HEK293 (cell line): ENCODE measurements around the gene NRN1L.

ENCODE experiments used
- FEZF1 ChIP-seq: fragments of 450-650 bp; formaldehyde crosslinking; IDR thresholded peaks from 2 replicates; pipeline ENCODE4 v1.5.1; 2016; ENCODE audit warnings: missing biosample characterization, missing genetic modification characterization
- GFI1B ChIP-seq: fragments of 450-650 bp; formaldehyde crosslinking; IDR thresholded peaks from 2 replicates; pipeline ENCODE4 v1.5.1; 2016; ENCODE audit warnings: missing biosample characterization, missing genetic modification characterization
- KLF8 ChIP-seq: fragments of 450-650 bp; formaldehyde crosslinking; IDR thresholded peaks from 2 replicates; pipeline ENCODE4 v1.5.1; 2016; ENCODE audit warnings: missing biosample characterization, missing genetic modification characterization
- REPIN1 ChIP-seq: fragments of 450-650 bp; formaldehyde crosslinking; IDR thresholded peaks from 2 replicates; pipeline ENCODE4 v1.5.1; 2017; ENCODE audit warnings: missing biosample characterization, missing genetic modification characterization, low read depth
- TRIM28 ChIP-seq: IDR thresholded peaks from 2 replicates; pipeline ENCODE4 v1.6.1; 2011; ENCODE audit warnings: low read length, control low read depth, borderline replicate concordance
- ZFHX2 ChIP-seq: fragments of 450-650 bp; formaldehyde crosslinking; conservative IDR thresholded peaks from 2 replicates; pipeline ENCODE4 v1.5.1; 2016; ENCODE audit warnings: missing biosample characterization, missing genetic modification characterization
- ZFP41 ChIP-seq: fragments of 450-650 bp; formaldehyde crosslinking; IDR thresholded peaks from 2 replicates; pipeline ENCODE4 v1.5.1; 2016; ENCODE audit warnings: missing biosample characterization, missing genetic modification characterization, borderline replicate concordance
- ZFP69B ChIP-seq: fragments of 450-650 bp; formaldehyde crosslinking; IDR thresholded peaks from 2 replicates; pipeline ENCODE4 v1.5.1; 2016; ENCODE audit warnings: missing biosample characterization, missing genetic modification characterization
- ZNF112 ChIP-seq: fragments of 450-650 bp; formaldehyde crosslinking; IDR thresholded peaks from 2 replicates; pipeline ENCODE4 v1.5.0; 2017; ENCODE audit warnings: missing biosample characterization, missing genetic modification characterization
- ZNF114 ChIP-seq: fragments of 450-650 bp; formaldehyde crosslinking; IDR thresholded peaks from 2 replicates; pipeline ENCODE4 v1.5.0; 2017; ENCODE audit warnings: missing biosample characterization, missing genetic modification characterization
- ZNF157 ChIP-seq: fragments of 450-650 bp; formaldehyde crosslinking; IDR thresholded peaks from 2 replicates; pipeline ENCODE4 v1.5.1; 2016; ENCODE audit warnings: missing biosample characterization, missing genetic modification characterization
- ZNF184 ChIP-seq: fragments of 450-650 bp; IDR thresholded peaks from 2 replicates; pipeline ENCODE4 v1.5.1; 2018; ENCODE audit warnings: missing biosample characterization, mild to moderate bottlenecking, missing genetic modification characterization
- ZNF302 ChIP-seq: fragments of 450-650 bp; formaldehyde crosslinking; IDR thresholded peaks from 2 replicates; pipeline ENCODE4 v1.5.1; 2016; ENCODE audit warnings: missing biosample characterization, missing genetic modification characterization, low read depth
- ZNF521 ChIP-seq: fragments of 450-650 bp; formaldehyde crosslinking; IDR thresholded peaks from 2 replicates; pipeline ENCODE4 v1.5.1; 2017; ENCODE audit warnings: missing biosample characterization, mild to moderate bottlenecking, missing genetic modification characterization
- ZNF555 ChIP-seq: fragments of 450-650 bp; formaldehyde crosslinking; conservative IDR thresholded peaks from 2 replicates; pipeline ENCODE4 v1.5.1; 2017; ENCODE audit warnings: missing biosample characterization, mild to moderate bottlenecking, missing genetic modification characterization, inconsistent platforms
- ZNF558 ChIP-seq: fragments of 450-650 bp; formaldehyde crosslinking; IDR thresholded peaks from 2 replicates; pipeline ENCODE4 v1.5.1; 2016; ENCODE audit warnings: missing biosample characterization, missing genetic modification characterization
- ZNF560 ChIP-seq: fragments of 450-650 bp; formaldehyde crosslinking; IDR thresholded peaks from 2 replicates; pipeline ENCODE4 v1.5.1; 2017; ENCODE audit warnings: missing biosample characterization, missing genetic modification characterization, borderline replicate concordance
- ZNF571 ChIP-seq: fragments of 450-650 bp; formaldehyde crosslinking; IDR thresholded peaks from 2 replicates; pipeline ENCODE4 v1.5.0; 2017; ENCODE audit warnings: missing biosample characterization, missing genetic modification characterization
- ZNF624 ChIP-seq: fragments of 450-650 bp; formaldehyde crosslinking; IDR thresholded peaks from 2 replicates; pipeline ENCODE4 v1.5.1; 2017; ENCODE audit warnings: missing biosample characterization, missing genetic modification characterization
- ZNF660 ChIP-seq: fragments of 450-650 bp; IDR thresholded peaks from 2 replicates; pipeline ENCODE4 v1.5.1; 2018; ENCODE audit warnings: missing biosample characterization, mild to moderate bottlenecking, missing genetic modification characterization
- ZNF707 ChIP-seq: fragments of 450-650 bp; formaldehyde crosslinking; IDR thresholded peaks from 2 replicates; pipeline ENCODE4 v1.5.1; 2016; ENCODE audit warnings: missing biosample characterization, missing genetic modification characterization
- ZSCAN23 ChIP-seq: fragments of 450-650 bp; formaldehyde crosslinking; IDR thresholded peaks from 2 replicates; pipeline ENCODE4 v1.5.1; 2016; ENCODE audit warnings: missing biosample characterization, missing genetic modification characterization
- TF ChIP-seq, protein P1 (sequence below): fragments of 450-650 bp; formaldehyde crosslinking; IDR thresholded peaks from 2 replicates; pipeline ENCODE4 v1.5.1; 2017; ENCODE audit warnings: missing biosample characterization, missing genetic modification characterization
- TF ChIP-seq, protein P2 (sequence below): fragments of 450-650 bp; formaldehyde crosslinking; IDR thresholded peaks from 2 replicates; pipeline ENCODE4 v1.5.1; 2016; ENCODE audit warnings: missing biosample characterization, missing genetic modification characterization
- TF ChIP-seq, protein P3 (sequence below): fragments of 450-650 bp; formaldehyde crosslinking; IDR thresholded peaks from 2 replicates; pipeline ENCODE4 v1.5.1; 2016; ENCODE audit warnings: missing biosample characterization, missing genetic modification characterization
- TF ChIP-seq, protein P4 (sequence below): fragments of 450-650 bp; formaldehyde crosslinking; IDR thresholded peaks from 2 replicates; pipeline ENCODE4 v1.5.0; 2017; ENCODE audit warnings: missing biosample characterization, missing genetic modification characterization, borderline replicate concordance
- TF ChIP-seq, protein P5 (sequence below): fragments of 450-650 bp; formaldehyde crosslinking; IDR thresholded peaks from 2 replicates; pipeline ENCODE4 v1.5.1; 2016; ENCODE audit warnings: missing biosample characterization, missing genetic modification characterization
- TF ChIP-seq, protein P6 (sequence below): fragments of 450-650 bp; formaldehyde crosslinking; IDR thresholded peaks from 2 replicates; pipeline ENCODE4 v1.5.1; 2016; ENCODE audit warnings: missing biosample characterization, missing genetic modification characterization

NRN1L gene

DNA sequence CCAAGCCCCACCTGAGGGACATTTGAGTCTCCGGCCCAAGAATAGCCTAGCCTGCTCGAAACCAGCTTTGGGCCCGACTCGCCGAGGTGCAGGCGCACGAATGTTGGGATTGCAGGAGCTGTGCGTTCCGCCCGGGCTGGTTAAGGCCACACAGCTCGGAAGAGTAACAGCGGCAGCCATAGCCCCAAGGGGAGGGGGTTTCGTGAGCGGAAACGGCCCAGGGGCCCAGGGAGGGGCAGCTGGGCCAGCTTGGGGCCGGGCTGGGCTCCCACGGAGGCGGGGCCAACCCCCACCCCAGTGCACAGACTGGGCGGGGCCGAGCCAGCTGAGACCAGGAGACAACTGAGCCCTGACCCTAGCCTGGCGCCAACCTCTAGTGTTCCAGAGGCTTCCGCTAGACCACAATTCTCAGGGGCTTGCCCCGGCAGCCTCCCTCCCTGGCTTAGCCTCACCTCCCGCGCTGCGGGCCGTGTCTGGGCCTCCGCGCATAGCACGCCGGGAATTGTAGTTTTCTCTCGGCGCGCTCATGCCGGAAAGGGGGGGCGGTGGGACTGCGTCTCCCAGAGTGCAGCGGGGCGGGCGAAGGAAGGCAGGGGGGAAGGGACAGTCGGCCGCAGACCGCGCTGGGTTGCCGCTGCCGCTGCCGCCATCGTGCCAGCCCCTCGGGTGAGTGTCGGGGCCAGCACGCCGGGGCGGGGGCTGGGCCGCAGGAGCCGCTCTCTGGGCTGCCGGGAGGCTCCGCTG is 38.2 kb upstream of the NRN1L start, which contains the start of gene NUTF2 (continued):
- TF ChIP-seq, protein P1, sequence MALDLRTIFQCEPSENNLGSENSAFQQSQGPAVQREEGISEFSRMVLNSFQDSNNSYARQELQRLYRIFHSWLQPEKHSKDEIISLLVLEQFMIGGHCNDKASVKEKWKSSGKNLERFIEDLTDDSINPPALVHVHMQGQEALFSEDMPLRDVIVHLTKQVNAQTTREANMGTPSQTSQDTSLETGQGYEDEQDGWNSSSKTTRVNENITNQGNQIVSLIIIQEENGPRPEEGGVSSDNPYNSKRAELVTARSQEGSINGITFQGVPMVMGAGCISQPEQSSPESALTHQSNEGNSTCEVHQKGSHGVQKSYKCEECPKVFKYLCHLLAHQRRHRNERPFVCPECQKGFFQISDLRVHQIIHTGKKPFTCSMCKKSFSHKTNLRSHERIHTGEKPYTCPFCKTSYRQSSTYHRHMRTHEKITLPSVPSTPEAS = no peak
- TF ChIP-seq ZNF114 (tag by site-specific recombination) (no peak), ZNF184 (tag by site-specific recombination) (no peak), ZNF555 (no peak), REPIN1 (tag by site-specific recombination) (no peak), ZNF112 (tag by site-specific recombination) (no peak), KLF8 (peak; percentile 93), ZNF157 (tag by site-specific recombination) (no peak), ZFP69B (tag by site-specific recombination) (0 out of 2 replicates have a peak, but pooled peaks have one; percentile 29), GFI1B (tag by site-specific recombination) (no peak), ZNF571 (no peak), TRIM28 (no peak; the same call in 1 of the 2 replicates), ZNF624 (no peak), FEZF1 (tag by site-specific recombination) (no peak; the same call in 1 of the 2 replicates), ZSCAN23 (tag by site-specific recombination) (no peak), ZNF521 (tag by site-specific recombination) (no peak), ZNF558 (tag by site-specific recombination) (no peak), ZFHX2 (tag by site-specific recombination) (no peak; the same call in 1 of the 2 replicates), ZFP41 (tag by site-specific recombination) (no peak), ZNF660 (tag by site-specific recombination) (peak; percentile 24; the same call in 1 of the 2 replicates), ZNF707 (no peak), ZNF302 (no peak), ZNF560 (tag by site-specific recombination) (no peak)
- TF ChIP-seq, protein P2, sequence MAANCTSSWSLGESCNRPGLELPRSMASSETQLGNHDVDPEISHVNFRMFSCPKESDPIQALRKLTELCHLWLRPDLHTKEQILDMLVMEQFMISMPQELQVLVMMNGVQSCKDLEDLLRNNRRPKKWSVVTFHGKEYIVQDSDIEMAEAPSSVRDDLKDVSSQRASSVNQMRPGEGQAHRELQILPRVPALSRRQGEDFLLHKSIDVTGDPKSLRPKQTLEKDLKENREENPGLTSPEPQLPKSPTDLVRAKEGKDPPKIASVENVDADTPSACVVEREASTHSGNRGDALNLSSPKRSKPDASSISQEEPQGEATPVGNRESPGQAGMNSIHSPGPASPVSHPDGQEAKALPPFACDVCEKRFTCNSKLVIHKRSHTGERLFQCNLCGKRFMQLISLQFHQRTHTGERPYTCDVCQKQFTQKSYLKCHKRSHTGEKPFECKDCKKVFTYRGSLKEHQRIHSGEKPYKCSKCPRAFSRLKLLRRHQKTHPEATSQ (tag by site-specific recombination) = no peak
- TF ChIP-seq, protein P3, sequence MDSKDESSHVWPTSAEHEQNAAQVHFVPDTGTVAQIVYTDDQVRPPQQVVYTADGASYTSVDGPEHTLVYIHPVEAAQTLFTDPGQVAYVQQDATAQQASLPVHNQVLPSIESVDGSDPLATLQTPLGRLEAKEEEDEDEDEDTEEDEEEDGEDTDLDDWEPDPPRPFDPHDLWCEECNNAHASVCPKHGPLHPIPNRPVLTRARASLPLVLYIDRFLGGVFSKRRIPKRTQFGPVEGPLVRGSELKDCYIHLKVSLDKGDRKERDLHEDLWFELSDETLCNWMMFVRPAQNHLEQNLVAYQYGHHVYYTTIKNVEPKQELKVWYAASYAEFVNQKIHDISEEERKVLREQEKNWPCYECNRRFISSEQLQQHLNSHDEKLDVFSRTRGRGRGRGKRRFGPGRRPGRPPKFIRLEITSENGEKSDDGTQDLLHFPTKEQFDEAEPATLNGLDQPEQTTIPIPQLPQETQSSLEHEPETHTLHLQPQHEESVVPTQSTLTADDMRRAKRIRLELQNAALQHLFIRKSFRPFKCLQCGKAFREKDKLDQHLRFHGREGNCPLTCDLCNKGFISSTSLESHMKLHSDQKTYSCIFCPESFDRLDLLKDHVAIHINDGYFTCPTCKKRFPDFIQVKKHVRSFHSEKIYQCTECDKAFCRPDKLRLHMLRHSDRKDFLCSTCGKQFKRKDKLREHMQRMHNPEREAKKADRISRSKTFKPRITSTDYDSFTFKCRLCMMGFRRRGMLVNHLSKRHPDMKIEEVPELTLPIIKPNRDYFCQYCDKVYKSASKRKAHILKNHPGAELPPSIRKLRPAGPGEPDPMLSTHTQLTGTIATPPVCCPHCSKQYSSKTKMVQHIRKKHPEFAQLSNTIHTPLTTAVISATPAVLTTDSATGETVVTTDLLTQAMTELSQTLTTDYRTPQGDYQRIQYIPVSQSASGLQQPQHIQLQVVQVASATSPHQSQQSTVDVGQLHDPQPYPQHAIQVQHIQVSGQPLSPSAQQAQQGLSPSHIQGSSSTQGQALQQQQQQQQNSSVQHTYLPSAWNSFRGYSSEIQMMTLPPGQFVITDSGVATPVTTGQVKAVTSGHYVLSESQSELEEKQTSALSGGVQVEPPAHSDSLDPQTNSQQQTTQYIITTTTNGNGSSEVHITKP (tag by site-specific recombination) = peak; percentile 96
- TF ChIP-seq, protein P4, sequence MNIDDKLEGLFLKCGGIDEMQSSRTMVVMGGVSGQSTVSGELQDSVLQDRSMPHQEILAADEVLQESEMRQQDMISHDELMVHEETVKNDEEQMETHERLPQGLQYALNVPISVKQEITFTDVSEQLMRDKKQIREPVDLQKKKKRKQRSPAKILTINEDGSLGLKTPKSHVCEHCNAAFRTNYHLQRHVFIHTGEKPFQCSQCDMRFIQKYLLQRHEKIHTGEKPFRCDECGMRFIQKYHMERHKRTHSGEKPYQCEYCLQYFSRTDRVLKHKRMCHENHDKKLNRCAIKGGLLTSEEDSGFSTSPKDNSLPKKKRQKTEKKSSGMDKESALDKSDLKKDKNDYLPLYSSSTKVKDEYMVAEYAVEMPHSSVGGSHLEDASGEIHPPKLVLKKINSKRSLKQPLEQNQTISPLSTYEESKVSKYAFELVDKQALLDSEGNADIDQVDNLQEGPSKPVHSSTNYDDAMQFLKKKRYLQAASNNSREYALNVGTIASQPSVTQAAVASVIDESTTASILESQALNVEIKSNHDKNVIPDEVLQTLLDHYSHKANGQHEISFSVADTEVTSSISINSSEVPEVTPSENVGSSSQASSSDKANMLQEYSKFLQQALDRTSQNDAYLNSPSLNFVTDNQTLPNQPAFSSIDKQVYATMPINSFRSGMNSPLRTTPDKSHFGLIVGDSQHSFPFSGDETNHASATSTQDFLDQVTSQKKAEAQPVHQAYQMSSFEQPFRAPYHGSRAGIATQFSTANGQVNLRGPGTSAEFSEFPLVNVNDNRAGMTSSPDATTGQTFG (tag by site-specific recombination) = no peak
- TF ChIP-seq, protein P5, sequence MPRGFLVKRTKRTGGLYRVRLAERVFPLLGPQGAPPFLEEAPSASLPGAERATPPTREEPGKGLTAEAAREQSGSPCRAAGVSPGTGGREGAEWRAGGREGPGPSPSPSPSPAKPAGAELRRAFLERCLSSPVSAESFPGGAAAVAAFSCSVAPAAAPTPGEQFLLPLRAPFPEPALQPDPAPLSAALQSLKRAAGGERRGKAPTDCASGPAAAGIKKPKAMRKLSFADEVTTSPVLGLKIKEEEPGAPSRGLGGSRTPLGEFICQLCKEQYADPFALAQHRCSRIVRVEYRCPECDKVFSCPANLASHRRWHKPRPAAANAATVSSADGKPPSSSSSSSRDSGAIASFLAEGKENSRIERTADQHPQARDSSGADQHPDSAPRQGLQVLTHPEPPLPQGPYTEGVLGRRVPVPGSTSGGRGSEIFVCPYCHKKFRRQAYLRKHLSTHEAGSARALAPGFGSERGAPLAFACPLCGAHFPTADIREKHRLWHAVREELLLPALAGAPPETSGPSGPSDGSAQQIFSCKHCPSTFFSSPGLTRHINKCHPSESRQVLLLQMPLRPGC (tag by site-specific recombination) = no peak
- TF ChIP-seq, protein P6, sequence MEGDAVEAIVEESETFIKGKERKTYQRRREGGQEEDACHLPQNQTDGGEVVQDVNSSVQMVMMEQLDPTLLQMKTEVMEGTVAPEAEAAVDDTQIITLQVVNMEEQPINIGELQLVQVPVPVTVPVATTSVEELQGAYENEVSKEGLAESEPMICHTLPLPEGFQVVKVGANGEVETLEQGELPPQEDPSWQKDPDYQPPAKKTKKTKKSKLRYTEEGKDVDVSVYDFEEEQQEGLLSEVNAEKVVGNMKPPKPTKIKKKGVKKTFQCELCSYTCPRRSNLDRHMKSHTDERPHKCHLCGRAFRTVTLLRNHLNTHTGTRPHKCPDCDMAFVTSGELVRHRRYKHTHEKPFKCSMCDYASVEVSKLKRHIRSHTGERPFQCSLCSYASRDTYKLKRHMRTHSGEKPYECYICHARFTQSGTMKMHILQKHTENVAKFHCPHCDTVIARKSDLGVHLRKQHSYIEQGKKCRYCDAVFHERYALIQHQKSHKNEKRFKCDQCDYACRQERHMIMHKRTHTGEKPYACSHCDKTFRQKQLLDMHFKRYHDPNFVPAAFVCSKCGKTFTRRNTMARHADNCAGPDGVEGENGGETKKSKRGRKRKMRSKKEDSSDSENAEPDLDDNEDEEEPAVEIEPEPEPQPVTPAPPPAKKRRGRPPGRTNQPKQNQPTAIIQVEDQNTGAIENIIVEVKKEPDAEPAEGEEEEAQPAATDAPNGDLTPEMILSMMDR (tag by site-specific recombination) = no peak
